ENCODE data around the gene CEBPZOS. TPM values are rescaled to one million over a fixed set of nuclear protein-coding genes. Genes with fewer than 3 reads are reported as not detected.
A peak's percentile ranks its signal among the peaks of the same experiment; 100 is the strongest.

CEBPZOS gene
- total and polyA plus RNA-seq, 9 of the 15 experiments (the other 6 are each of a cell fraction or from before 2014, with no cell fraction given) = 21.7 to 64.8 (median 46.7) TPM

DNA sequence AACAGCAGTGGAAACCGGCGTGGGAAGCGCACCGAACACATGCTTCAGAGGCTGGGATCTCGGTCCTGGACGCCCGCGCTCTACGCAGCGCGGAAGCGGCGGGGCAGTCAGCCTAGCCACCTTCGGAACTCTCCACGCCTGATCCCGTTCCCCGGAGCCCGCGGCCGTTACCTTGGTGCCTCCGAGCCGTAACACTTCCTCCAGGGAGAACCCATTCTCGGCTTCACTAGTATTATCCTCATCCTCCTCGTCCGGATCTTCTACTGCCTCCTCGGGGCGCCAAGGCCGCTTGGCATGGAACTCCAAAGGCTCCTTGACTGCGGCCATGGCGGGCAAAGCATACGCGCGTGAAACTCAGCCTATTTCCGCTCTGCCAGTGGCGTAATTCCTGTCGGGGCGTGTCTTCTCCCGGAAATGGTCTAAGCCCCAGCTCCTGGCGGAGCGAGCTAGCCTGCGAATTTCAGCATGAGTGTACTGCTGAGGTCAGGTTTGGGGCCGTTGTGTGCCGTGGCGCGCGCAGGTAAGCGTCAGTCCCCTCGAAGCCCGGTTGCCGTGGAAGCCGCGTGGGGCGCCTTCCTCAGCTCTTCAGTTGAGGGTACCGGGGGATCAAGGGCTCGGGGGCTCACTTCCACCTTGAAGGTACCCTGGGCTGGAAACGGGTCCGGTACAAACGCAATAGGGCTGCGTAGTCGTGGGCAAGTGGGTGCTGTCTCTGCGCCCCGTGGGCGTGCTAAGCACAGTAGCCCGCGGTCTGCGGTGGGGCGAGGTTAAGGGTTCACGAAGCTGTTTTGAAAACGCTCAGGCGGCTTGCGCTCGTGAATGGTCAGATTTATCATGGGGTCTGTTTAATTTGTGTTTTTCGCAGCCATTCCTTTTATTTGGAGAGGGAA, 35.2 kb downstream of the CEBPZOS start, which contains the start of the genes CEBPZ and NDUFAF7 (continued):
- TF ChIP-seq ZNF699 (CRISPR knock-in tag; IDR thresholded peaks at IDR 0.05; ENCODE audit: insufficient replicate concordance) = no peak
- peak; percentile 82 for TF ChIP-seq C11orf30 (IDR thresholded peaks at IDR 0.05; ENCODE audit: low read depth)
- TF ChIP-seq, protein P1, sequence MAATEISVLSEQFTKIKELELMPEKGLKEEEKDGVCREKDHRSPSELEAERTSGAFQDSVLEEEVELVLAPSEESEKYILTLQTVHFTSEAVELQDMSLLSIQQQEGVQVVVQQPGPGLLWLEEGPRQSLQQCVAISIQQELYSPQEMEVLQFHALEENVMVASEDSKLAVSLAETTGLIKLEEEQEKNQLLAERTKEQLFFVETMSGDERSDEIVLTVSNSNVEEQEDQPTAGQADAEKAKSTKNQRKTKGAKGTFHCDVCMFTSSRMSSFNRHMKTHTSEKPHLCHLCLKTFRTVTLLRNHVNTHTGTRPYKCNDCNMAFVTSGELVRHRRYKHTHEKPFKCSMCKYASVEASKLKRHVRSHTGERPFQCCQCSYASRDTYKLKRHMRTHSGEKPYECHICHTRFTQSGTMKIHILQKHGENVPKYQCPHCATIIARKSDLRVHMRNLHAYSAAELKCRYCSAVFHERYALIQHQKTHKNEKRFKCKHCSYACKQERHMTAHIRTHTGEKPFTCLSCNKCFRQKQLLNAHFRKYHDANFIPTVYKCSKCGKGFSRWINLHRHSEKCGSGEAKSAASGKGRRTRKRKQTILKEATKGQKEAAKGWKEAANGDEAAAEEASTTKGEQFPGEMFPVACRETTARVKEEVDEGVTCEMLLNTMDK (IDR thresholded peaks at IDR 0.05; ENCODE audit: borderline replicate concordance, insufficient read depth, low read depth, low read length, poor library complexity, severe bottlenecking) = no peak
- peak; percentile 9; the same call in 1 of the 2 replicates for TF ChIP-seq MYNN (IDR thresholded peaks at IDR 0.05)
- TF ChIP-seq MYNN (CRISPR knock-in tag; IDR thresholded peaks at IDR 0.05) = no peak
- TF ChIP-seq HNRNPLL (IDR thresholded peaks at IDR 0.05; ENCODE audit: low read depth, low read length, poor library complexity, severe bottlenecking) = peak; percentile 82
- TF ChIP-seq, protein P2, sequence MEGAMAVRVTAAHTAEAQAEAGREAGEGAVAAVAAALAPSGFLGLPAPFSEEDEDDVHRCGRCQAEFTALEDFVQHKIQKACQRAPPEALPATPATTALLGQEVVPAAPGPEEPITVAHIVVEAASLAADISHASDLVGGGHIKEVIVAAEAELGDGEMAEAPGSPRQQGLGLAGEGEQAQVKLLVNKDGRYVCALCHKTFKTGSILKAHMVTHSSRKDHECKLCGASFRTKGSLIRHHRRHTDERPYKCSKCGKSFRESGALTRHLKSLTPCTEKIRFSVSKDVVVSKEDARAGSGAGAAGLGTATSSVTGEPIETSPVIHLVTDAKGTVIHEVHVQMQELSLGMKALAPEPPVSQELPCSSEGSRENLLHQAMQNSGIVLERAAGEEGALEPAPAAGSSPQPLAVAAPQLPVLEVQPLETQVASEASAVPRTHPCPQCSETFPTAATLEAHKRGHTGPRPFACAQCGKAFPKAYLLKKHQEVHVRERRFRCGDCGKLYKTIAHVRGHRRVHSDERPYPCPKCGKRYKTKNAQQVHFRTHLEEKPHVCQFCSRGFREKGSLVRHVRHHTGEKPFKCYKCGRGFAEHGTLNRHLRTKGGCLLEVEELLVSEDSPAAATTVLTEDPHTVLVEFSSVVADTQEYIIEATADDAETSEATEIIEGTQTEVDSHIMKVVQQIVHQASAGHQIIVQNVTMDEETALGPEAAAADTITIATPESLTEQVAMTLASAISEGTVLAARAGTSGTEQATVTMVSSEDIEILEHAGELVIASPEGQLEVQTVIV (CRISPR knock-in tag; IDR thresholded peaks at IDR 0.05; ENCODE audit: borderline replicate concordance) = no peak
- TF ChIP-seq WHSC1 (IDR thresholded peaks at IDR 0.05; ENCODE audit: low read length) = no peak
- TF ChIP-seq ZNF263 (CRISPR knock-in tag; IDR thresholded peaks at IDR 0.05; ENCODE audit: borderline replicate concordance) = 0 out of 2 replicates have a peak, but pooled peaks have one; percentile 11
- no peak for TF ChIP-seq BCL6 (CRISPR knock-in tag; IDR thresholded peaks at IDR 0.05)
- TF ChIP-seq, protein P3, sequence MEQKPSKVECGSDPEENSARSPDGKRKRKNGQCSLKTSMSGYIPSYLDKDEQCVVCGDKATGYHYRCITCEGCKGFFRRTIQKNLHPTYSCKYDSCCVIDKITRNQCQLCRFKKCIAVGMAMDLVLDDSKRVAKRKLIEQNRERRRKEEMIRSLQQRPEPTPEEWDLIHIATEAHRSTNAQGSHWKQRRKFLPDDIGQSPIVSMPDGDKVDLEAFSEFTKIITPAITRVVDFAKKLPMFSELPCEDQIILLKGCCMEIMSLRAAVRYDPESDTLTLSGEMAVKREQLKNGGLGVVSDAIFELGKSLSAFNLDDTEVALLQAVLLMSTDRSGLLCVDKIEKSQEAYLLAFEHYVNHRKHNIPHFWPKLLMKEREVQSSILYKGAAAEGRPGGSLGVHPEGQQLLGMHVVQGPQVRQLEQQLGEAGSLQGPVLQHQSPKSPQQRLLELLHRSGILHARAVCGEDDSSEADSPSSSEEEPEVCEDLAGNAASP (IDR thresholded peaks at IDR 0.05) = no peak
- TF ChIP-seq ZNF668 (CRISPR knock-in tag; IDR thresholded peaks at IDR 0.05) = no peak
- no peak; the same call in 1 of the 2 replicates for TF ChIP-seq CBFA2T3 (IDR thresholded peaks at IDR 0.05)
- peak; percentile 50 to 96 (median 88) for TF ChIP-seq YY1 (IDR thresholded peaks at IDR 0.05; ENCODE audit: borderline replicate concordance in 1 of 3, control insufficient read depth in 1 of 3, extremely low read depth in 1 of 3, insufficient read depth in 3 of 3, insufficient read length in 1 of 3, insufficient replicate concordance in 2 of 3, low read depth in 1 of 3, low read length in 2 of 3)
- no peak for TF ChIP-seq HMG20B (CRISPR knock-in tag; IDR thresholded peaks at IDR 0.05)
- no peak for TF ChIP-seq HIVEP1 (CRISPR knock-in tag; IDR thresholded peaks at IDR 0.05)
- TF ChIP-seq CREB1 (IDR thresholded peaks at IDR 0.05) = peak; percentile 89
- TF ChIP-seq CREB1 (CRISPR knock-in tag; IDR thresholded peaks at IDR 0.05) = peak; percentile 80; the same call in 1 of the 2 replicates
- TF ChIP-seq EHMT2 (IDR thresholded peaks at IDR 0.05) = peak; percentile 67; the same call in 1 of the 2 replicates
- TF ChIP-seq FOXK2 (conservative IDR thresholded peaks at IDR 0.05 in 1 of 2, IDR thresholded peaks at IDR 0.05 in 1 of 2; ENCODE audit: low read depth in 2 of 2) = 0 out of 4 replicates have a peak, but pooled peaks of 1 of the 2 experiments have one; percentile 16
- TF ChIP-seq U2AF2 (optimal IDR thresholded peaks at IDR 0.05; ENCODE audit: low read depth, low read length) = no peak
- TF ChIP-seq ZNF785 (CRISPR knock-in tag; IDR thresholded peaks at IDR 0.05) = no peak
- no peak for TF ChIP-seq TEAD2 (tag; IDR thresholded peaks at IDR 0.05)
